SK-N-SH treated with all-trans-retinoic acid at 6 μM for 48 hours (cell line): Measurements from ENCODE around the gene ERN1.

Source experiments
- ATAC-seq: fragments of 200-7000 bp; cut with Tn5 transposase; 3 replicates; pipeline ENCODE4 v1.9.1; 2020; ENCODE audit warnings: mild to moderate bottlenecking, moderate library complexity
- ARNTL ChIP-seq: fragments of 450-650 bp; formaldehyde crosslinking; IDR thresholded peaks from 2 replicates; pipeline ENCODE4 v1.5.0; 2020; ENCODE audit warnings: low read depth, mild to moderate bottlenecking, moderate library complexity, borderline replicate concordance
- BACH2 ChIP-seq: fragments of 250-450 bp; sonication (Bioruptor Pico); IDR thresholded peaks from 2 replicates; pipeline ENCODE4 v1.9.0; 2021; ENCODE audit warnings: mild to moderate bottlenecking, borderline replicate concordance
- CSDC2 ChIP-seq: fragments of 250-450 bp; sonication (Bioruptor Pico); IDR thresholded peaks from 2 replicates; pipeline ENCODE4 v1.5.0; 2020; ENCODE audit warnings: mild to moderate bottlenecking, moderate library complexity
- CSRNP3 ChIP-seq: fragments of 250-450 bp; sonication (Bioruptor Pico); IDR thresholded peaks from 2 replicates; pipeline ENCODE4 v1.5.1; 2021; ENCODE audit warnings: mild to moderate bottlenecking, moderate library complexity
- ESRRG ChIP-seq: fragments of 250-450 bp; sonication (Bioruptor Pico); IDR thresholded peaks from 2 replicates; pipeline ENCODE4 v1.6.1; 2021; ENCODE audit warnings: mild to moderate bottlenecking
- GLIS3 ChIP-seq: fragments of 250-450 bp; sonication (Bioruptor Pico); IDR thresholded peaks from 2 replicates; pipeline ENCODE4 v1.5.0; 2020; ENCODE audit warnings: mild to moderate bottlenecking, moderate library complexity
- ISL1 ChIP-seq: fragments of 250-450 bp; sonication (Bioruptor Pico); IDR thresholded peaks from 2 replicates; pipeline ENCODE4 v2.1.2; 2022; ENCODE audit warnings: mild to moderate bottlenecking, moderate library complexity
- OSR1 ChIP-seq: fragments of 250-450 bp; sonication (Bioruptor Pico); IDR thresholded peaks from 2 replicates; pipeline ENCODE4 v1.8.0; 2022; ENCODE audit warnings: moderate library complexity, mild to moderate bottlenecking, inconsistent platforms
- PATZ1 ChIP-seq: fragments of 250-450 bp; sonication (Bioruptor Pico); IDR thresholded peaks from 2 replicates; pipeline ENCODE4 v1.8.0; 2020; ENCODE audit warnings: mild to moderate bottlenecking, moderate library complexity, borderline replicate concordance
- POU6F1 ChIP-seq: fragments of 250-450 bp; sonication (Bioruptor Pico); IDR thresholded peaks from 2 replicates; pipeline ENCODE4 v1.8.0; 2021; ENCODE audit warnings: low read depth, mild to moderate bottlenecking, moderate library complexity, borderline replicate concordance
- PPARA ChIP-seq: fragments of 250-450 bp; sonication (Bioruptor Pico); IDR thresholded peaks from 2 replicates; pipeline ENCODE4 v1.5.0; 2020; ENCODE audit warnings: mild to moderate bottlenecking, borderline replicate concordance
- RARB ChIP-seq: fragments of 250-450 bp; sonication (Bioruptor Pico); IDR thresholded peaks from 2 replicates; pipeline ENCODE4 v1.8.0; 2021; ENCODE audit warnings: mild to moderate bottlenecking, moderate library complexity
- SNAI2 ChIP-seq: fragments of 250-450 bp; sonication (Bioruptor Pico); IDR thresholded peaks from 2 replicates; pipeline ENCODE4 v1.5.0; 2020; ENCODE audit warnings: mild to moderate bottlenecking, moderate library complexity
- TCF4 ChIP-seq: fragments of 250-450 bp; sonication (Bioruptor Pico); IDR thresholded peaks from 2 replicates; pipeline ENCODE4 v1.8.0; 2021; ENCODE audit warnings: mild to moderate bottlenecking, moderate library complexity, borderline replicate concordance
- TOX ChIP-seq: fragments of 250-450 bp; sonication (Bioruptor Pico); IDR thresholded peaks from 2 replicates; pipeline ENCODE4 v1.8.0; 2021; ENCODE audit warnings: mild to moderate bottlenecking, moderate library complexity, borderline replicate concordance
- TSHZ2 ChIP-seq: fragments of 250-450 bp; sonication (Bioruptor Pico); IDR thresholded peaks from 2 replicates; pipeline ENCODE4 v1.5.0; 2020; ENCODE audit warnings: mild to moderate bottlenecking, moderate library complexity
- ZC3H10 ChIP-seq: fragments of 250-450 bp; sonication (Bioruptor Pico); IDR thresholded peaks from 2 replicates; pipeline ENCODE4 v1.5.1; 2021; ENCODE audit warnings: mild to moderate bottlenecking, moderate library complexity
- ZFP3 ChIP-seq: fragments of 250-450 bp; sonication (Bioruptor Pico); IDR thresholded peaks from 2 replicates; pipeline ENCODE4 v1.5.0; 2020; ENCODE audit warnings: mild to moderate bottlenecking, moderate library complexity
- ZFP30 ChIP-seq: fragments of 450-650 bp; formaldehyde crosslinking; IDR thresholded peaks from 2 replicates; pipeline ENCODE4 v1.5.0; 2022; ENCODE audit warnings: mild to moderate bottlenecking, moderate library complexity
- ZNF565 ChIP-seq: fragments of 450-650 bp; formaldehyde crosslinking; conservative IDR thresholded peaks from 2 replicates; pipeline ENCODE4 v1.5.0; 2020; ENCODE audit warnings: low read depth, mild to moderate bottlenecking, moderate library complexity
- ZNF70 ChIP-seq: fragments of 450-650 bp; formaldehyde crosslinking; IDR thresholded peaks from 2 replicates; pipeline ENCODE4 v1.5.0; 2020; ENCODE audit warnings: mild to moderate bottlenecking, moderate library complexity
- ZNF8 ChIP-seq: fragments of 450-650 bp; formaldehyde crosslinking; IDR thresholded peaks from 2 replicates; pipeline ENCODE4 v1.5.0; 2020; ENCODE audit warnings: mild to moderate bottlenecking, moderate library complexity
- TF ChIP-seq, protein P1 (sequence below): fragments of 250-450 bp; sonication (Bioruptor Pico); IDR thresholded peaks from 2 replicates; pipeline ENCODE4 v1.5.1; 2020; ENCODE audit warnings: low read depth, mild to moderate bottlenecking, moderate library complexity

Gene ERN1

DNA sequence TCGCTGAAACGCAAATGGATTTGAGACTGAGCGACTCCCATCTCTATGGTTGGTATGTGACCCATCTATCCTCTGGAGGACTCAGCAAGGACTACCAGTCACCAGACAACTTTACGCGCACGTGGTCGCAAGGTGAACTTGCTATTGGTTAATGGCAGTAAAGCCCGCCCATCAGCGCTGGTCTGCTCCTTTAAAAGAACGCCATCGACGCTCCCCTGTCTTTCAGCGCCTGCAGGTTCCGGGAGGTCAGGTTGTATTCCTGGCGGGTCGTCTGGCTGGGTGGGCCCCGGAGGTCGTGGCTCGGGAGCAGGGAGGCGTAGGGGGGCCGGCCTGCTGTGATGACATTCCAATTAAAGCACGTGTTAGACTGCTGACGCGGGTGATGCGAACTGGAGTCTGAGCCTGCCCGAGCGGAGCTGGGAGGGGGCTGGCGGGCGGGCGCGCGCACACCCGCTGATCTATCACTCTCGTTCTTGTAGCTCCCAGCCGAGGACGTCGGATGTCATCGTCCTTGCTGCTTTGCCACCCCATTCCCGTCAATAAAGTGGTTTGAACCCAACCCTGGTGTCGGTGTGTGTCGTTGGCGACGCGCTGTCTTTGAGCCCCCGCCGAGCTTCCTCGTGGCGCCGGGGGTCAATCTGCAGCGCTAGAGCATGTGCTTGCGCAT, 15.9 kb upstream of the ERN1 start:
- ATAC-seq, result peak; percentile 94
- TF ChIP-seq, protein P1, sequence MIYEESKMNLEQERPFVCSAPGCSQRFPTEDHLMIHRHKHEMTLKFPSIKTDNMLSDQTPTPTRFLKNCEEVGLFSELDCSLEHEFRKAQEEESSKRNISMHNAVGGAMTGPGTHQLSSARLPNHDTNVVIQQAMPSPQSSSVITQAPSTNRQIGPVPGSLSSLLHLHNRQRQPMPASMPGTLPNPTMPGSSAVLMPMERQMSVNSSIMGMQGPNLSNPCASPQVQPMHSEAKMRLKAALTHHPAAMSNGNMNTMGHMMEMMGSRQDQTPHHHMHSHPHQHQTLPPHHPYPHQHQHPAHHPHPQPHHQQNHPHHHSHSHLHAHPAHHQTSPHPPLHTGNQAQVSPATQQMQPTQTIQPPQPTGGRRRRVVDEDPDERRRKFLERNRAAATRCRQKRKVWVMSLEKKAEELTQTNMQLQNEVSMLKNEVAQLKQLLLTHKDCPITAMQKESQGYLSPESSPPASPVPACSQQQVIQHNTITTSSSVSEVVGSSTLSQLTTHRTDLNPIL (CRISPR knock-in tag), result no peak; the same call in 1 of the 2 replicates
- TF ChIP-seq POU6F1 (no peak), PATZ1 (CRISPR knock-in tag) (peak; percentile 83; the same call in 1 of the 2 replicates), ARNTL (no peak), TOX (peak; percentile 47; the same call in 1 of the 2 replicates), SNAI2 (CRISPR knock-in tag) (no peak), ZNF565 (CRISPR knock-in tag) (0 out of 2 replicates have a peak, but pooled peaks have one; percentile 14), OSR1 (no peak), BACH2 (CRISPR knock-in tag) (no peak), ZC3H10 (CRISPR knock-in tag) (peak; percentile 69), CSDC2 (CRISPR knock-in tag) (0 out of 2 replicates have a peak, but pooled peaks have one; percentile 8), CSRNP3 (CRISPR knock-in tag) (peak; percentile 91; the same call in 1 of the 2 replicates), ISL1 (no peak), ZFP30 (CRISPR knock-in tag) (no peak), ZFP3 (CRISPR knock-in tag) (no peak; the same call in 1 of the 2 replicates), GLIS3 (peak; percentile 92), ZNF8 (CRISPR knock-in tag) (no peak), TSHZ2 (CRISPR knock-in tag) (peak; percentile 60; the same call in 1 of the 2 replicates), PPARA (no peak), TCF4 (CRISPR knock-in tag) (no peak; the same call in 1 of the 2 replicates), ESRRG (0 out of 2 replicates have a peak, but pooled peaks have one; percentile 66), ZNF70 (CRISPR knock-in tag) (no peak), RARB (CRISPR knock-in tag) (peak; percentile 80)

DNA sequence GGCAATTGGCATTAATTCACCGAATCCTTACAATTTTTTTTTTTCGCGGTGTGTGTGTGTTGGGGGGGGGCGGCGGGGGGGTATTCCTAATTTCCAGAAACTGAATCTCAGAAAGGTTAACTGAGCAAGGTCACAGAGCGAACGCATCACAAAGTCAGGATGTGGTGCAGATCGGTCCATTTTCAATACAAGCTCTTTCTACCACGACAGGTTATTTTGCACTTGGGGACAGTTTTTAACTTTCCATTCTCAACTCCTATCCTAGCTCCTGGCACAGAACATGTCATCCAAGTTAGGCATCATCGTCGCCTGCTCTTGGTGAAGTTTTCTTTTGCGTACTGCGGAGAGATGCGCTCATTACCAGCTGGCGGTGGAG, 15.4 kb upstream of the ERN1 start:
- ATAC-seq, result no peak
- TF ChIP-seq ARNTL (no peak), POU6F1 (no peak), PATZ1 (CRISPR knock-in tag) (no peak; the same call in 1 of the 2 replicates), CSRNP3 (CRISPR knock-in tag) (no peak), ZNF70 (CRISPR knock-in tag) (no peak), ISL1 (no peak), ZNF565 (CRISPR knock-in tag) (no peak), RARB (CRISPR knock-in tag) (no peak), TOX (no peak), GLIS3 (no peak), ZC3H10 (CRISPR knock-in tag) (no peak)
- TF ChIP-seq, protein P1 (CRISPR knock-in tag), result no peak
